GM12892 (cell line): ENCODE results near the gene SPSB3.

Experiments
- DNase-seq: peaks from one replicate; pipeline ENCODE4 v3.0.0; 2011; ENCODE audit not compliant: insufficient read length
- FAIRE-seq: peaks from 2 replicates; lab custom pipeline; 2011; peaks lifted over from hg19 to GRCh38; lab: Jason Lieb, UNC
- POLR2A ChIP-seq: IDR thresholded peaks from 2 replicates; pipeline ENCODE4 v1.6.1; 2011; ENCODE audit warnings: low read depth, low read length, control low read depth
- POLR2AphosphoS5 ChIP-seq: IDR thresholded peaks from 2 replicates; pipeline ENCODE4 v1.6.1; 2011; ENCODE audit warnings: low read depth, low read length, control low read depth
- TAF1 ChIP-seq: IDR thresholded peaks from 2 replicates; pipeline ENCODE4 v1.6.1; 2011; ENCODE audit warnings: low read depth, mild to moderate bottlenecking, control low read depth, low read length, borderline replicate concordance

SPSB3 gene

DNA sequence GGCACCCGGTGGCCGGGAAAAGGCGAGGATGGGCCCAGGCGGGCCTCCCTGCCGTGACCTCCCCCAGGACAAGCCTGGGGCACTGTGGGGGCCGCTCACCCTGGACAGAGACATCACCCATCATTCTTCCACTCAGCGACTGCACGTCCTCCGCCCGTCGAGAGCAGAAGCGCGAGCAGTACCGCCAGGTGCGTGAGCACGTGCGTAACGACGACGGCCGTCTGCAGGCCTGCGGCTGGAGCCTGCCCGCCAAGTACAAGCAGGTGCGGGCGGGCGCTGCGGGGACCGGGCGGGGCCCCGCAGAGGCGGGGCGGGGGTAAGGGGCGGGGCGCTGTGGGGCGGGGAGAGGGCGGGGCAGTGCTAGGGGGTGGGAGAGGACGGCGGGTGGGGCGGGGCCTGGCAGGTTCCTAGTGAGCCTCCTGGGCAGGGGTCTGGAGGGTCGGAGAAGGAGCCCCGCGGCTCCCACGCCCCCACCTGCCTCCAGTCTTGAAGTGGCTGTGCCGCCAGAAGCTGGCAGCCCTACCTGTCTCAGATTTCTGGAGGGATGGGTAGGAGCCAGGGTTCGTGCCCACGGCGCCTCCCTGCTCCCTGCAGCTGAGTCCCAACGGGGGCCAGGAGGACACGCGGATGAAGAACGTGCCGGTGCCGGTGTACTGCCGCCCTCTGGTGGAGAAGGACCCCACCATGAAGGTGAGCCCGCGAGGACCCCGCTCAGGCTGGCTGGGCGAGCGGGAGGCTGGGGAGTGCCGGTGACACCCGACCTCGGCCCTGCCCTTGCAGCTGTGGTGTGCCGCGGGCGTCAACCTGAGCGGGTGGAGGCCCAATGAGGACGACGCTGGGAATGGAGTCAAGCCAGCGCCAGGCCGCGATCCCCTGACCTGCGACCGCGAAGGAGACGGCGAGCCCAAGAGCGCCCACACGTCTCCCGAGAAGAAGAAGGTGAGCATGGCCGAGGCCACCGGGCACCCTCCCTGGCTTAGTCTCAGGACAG lies 18.6 kb downstream of the SPSB3 start:
- DNase-seq = no peak
- FAIRE-seq = no peak
- TF ChIP-seq POLR2AphosphoS5 (no peak), POLR2A (no peak), TAF1 (no peak)

- FAIRE-seq = no peak
- DNase-seq = no peak
- no peak for TF ChIP-seq POLR2AphosphoS5
- no peak for TF ChIP-seq POLR2A
- TF ChIP-seq TAF1 = no peak
These were observed 19.4 kb downstream of the SPSB3 start for GRCh38 chr16:1762879-1763520.

DNA sequence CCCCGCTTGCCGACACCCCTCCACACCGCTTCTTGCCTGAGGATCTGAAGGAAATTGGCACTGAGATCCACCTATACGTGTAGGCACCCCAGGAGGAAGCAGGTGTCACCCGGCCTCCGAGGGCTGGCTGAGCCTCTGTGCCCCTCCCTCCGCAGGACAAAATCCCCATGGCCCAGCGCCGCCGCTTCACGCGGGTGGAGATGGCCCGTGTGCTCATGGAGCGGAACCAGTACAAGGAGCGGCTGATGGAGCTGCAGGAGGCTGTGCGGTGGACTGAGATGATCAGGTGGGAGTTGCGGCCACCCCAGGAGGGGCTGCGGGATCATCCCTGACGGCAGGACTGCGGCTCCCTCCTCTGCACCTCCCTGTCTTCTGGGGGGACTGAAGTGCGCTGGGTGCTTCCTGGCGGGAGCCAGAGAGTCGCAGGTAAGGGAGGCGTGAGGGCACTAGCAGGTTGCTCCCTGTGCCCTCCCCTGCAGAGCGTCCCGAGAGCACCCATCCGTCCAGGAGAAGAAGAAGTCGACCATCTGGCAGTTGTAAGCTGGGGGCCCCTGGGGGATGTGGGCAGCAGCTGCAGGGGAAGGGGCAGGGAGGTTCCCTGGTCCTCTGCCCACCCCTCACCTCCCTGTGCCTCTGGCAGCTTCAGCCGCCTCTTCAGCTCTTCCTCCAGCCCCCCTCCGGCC lies 20.0 kb downstream of the SPSB3 start:
- TF ChIP-seq TAF1 (no peak), POLR2AphosphoS5 (no peak), POLR2A (no peak)
- no peak for FAIRE-seq
- no peak for DNase-seq

DNA sequence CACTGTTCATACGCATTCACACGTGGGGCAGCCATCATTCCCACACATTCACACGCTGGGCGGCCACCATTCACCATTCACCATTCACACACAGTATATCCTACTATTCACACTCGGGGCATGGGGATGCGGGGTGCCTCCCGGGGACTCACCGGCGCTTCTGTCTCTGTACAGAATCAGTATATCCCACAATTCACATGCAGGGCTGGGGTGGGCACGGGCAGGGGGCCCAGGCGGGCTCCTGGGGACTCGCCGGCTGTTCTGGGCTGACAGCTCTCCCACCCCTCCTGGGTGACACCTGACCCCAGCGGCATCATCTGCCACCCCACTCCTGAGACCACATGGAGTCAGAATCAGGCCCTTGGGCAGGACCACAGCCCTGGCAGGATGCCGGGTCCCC lies 20.6 kb downstream of the SPSB3 start:
- FAIRE-seq = no peak
- TF ChIP-seq TAF1 (no peak), POLR2A (no peak), POLR2AphosphoS5 (no peak)
- DNase-seq = no peak

GRCh38 chr16:1760911-1761310 lies 21.5 kb downstream of the SPSB3 start:
- FAIRE-seq = no peak
- DNase-seq = no peak
- TF ChIP-seq TAF1 (no peak), POLR2A (no peak), POLR2AphosphoS5 (no peak)

DNA sequence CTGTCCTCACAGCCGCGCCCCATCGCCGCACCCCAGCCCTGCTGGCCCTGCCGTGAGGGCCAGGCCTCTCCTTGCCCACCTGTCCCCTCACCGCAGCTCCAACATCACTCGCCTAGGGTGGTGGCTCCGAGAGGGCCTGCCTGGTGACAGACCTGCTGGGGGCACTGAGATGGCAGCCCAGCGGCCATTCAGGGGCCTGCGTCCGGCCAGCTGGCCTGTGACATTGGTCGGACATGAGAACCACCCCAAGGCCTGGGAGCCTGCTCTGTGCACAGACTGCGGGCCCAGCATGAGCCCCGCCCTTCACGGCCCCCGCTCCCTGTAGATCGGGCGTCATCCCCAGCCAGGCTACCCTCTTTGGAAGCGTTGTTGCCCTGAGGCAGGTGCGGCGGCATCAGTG lies 22.9 kb downstream of the SPSB3 start:
- FAIRE-seq (no peak), DNase-seq (no peak)
- TF ChIP-seq TAF1 = no peak
- TF ChIP-seq POLR2AphosphoS5 = no peak
- TF ChIP-seq POLR2A = no peak

- DNase-seq (no peak), FAIRE-seq (no peak)
- TF ChIP-seq POLR2A (no peak), TAF1 (no peak), POLR2AphosphoS5 (no peak)
These were observed 23.4 kb downstream of the SPSB3 start for GRCh38 chr16:1758923-1759322.

- no peak for TF ChIP-seq TAF1
- no peak for TF ChIP-seq POLR2A
- no peak for TF ChIP-seq POLR2AphosphoS5
- no peak for DNase-seq
- no peak for FAIRE-seq
These were observed 24.5 kb downstream of the SPSB3 start for GRCh38 chr16:1757714-1758461.

DNA sequence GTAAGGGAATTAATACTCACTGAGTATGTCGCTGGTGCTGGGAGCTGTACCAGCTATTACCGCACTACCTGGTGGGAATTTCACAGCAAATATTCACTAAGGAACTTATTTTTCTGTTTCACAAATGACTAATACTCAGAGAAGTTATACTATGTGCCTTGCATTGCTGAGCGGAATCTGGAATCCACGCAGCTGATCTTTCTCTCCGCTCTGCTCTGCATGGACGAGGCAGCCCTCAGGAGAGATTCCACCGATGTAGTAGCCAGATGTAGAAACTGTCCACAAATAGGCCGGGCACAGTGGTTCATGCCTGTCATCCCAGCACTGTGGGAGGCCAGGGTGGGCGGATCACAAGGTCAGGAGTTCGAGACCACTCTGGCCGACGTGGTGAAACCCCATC lies 28.2 kb downstream of the SPSB3 start:
- no peak for TF ChIP-seq POLR2AphosphoS5
- TF ChIP-seq TAF1 = no peak
- TF ChIP-seq POLR2A = no peak
- FAIRE-seq = no peak
- DNase-seq = no peak

DNA sequence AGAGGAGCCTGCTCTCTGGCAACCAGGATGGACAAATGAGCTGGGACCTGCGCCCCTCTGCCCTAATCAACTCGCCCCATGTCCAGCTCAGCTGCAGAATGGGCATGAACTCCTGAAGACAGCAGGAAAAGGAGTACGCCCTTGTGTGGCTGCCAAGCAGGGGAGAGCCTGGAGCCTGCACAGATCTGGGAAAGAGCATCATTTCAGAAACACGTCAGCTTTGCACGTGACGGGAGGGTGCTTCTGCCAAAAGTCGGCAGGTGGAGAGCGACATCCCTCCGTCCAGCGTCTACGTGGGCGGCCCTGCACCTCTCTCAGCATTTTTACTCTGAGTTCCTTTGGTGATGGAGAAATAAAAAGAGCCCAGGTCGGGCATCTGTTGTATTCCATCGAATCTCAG lies 29.5 kb downstream of the SPSB3 start:
- TF ChIP-seq POLR2AphosphoS5 (no peak), TAF1 (no peak), POLR2A (no peak)
- no peak for FAIRE-seq
- no peak for DNase-seq

- DNase-seq (no peak), FAIRE-seq (no peak)
- no peak for TF ChIP-seq POLR2A
- TF ChIP-seq TAF1 = no peak
- TF ChIP-seq POLR2AphosphoS5 = no peak
These were observed 30.4 kb downstream of the SPSB3 start for GRCh38 chr16:1751946-1752345.
